Loucy (cell line): ENCODE measurements around the gene PPP1R13B.

Experiments
- EZH2phosphoT487 ChIP-seq: fragments of 200-600 bp; IDR thresholded peaks from 2 replicates; pipeline ENCODE4 v1.6.1; 2018; ENCODE audit warnings: antibody characterized with exemption, mild to moderate bottlenecking, moderate library complexity, borderline replicate concordance
- TF ChIP-seq, protein P1 (sequence below): fragments of 200-600 bp; sonication (generic); conservative IDR thresholded peaks from 2 replicates; pipeline ENCODE4 v1.5.1; 2014; ENCODE audit warnings: mild to moderate bottlenecking, antibody characterized with exemption, low read length

GRCh38 chr14:103832046-103832445 lies 15.3 kb downstream of the PPP1R13B start:
- TF ChIP-seq, protein P1, sequence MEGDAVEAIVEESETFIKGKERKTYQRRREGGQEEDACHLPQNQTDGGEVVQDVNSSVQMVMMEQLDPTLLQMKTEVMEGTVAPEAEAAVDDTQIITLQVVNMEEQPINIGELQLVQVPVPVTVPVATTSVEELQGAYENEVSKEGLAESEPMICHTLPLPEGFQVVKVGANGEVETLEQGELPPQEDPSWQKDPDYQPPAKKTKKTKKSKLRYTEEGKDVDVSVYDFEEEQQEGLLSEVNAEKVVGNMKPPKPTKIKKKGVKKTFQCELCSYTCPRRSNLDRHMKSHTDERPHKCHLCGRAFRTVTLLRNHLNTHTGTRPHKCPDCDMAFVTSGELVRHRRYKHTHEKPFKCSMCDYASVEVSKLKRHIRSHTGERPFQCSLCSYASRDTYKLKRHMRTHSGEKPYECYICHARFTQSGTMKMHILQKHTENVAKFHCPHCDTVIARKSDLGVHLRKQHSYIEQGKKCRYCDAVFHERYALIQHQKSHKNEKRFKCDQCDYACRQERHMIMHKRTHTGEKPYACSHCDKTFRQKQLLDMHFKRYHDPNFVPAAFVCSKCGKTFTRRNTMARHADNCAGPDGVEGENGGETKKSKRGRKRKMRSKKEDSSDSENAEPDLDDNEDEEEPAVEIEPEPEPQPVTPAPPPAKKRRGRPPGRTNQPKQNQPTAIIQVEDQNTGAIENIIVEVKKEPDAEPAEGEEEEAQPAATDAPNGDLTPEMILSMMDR = no peak
- TF ChIP-seq EZH2phosphoT487 = no peak
